Activated CD4-positive, alpha-beta T cell treated with anti-CD3 and anti-CD28 coated beads, Interleukin-2, amount 50 U/mL, for 16 hours (primary cell): ENCODE measurements around the gene OMP.
"Not testable (repeated sequence)": the region's sequence is repeated elsewhere in the genome, so short reads cannot be mapped to it uniquely, and the experiment has no call there.

Experiments used
- DNase-seq: peaks from one replicate; pipeline ENCODE4 v3.0.0-alpha.2; 2020

The OMP gene

GRCh38 chr11:77088236-77089003 is 14.2 kb upstream of the OMP start:
- DNase-seq = no peak

- no peak for DNase-seq
Observed at GRCh38 chr11:77089004-77089545, 13.6 kb upstream of the OMP start.

- no peak for DNase-seq
Observed at GRCh38 chr11:77090046-77090372, 12.6 kb upstream of the OMP start.

GRCh38 chr11:77090373-77091111 is 12.1 kb upstream of the OMP start:
- no peak for DNase-seq

DNA sequence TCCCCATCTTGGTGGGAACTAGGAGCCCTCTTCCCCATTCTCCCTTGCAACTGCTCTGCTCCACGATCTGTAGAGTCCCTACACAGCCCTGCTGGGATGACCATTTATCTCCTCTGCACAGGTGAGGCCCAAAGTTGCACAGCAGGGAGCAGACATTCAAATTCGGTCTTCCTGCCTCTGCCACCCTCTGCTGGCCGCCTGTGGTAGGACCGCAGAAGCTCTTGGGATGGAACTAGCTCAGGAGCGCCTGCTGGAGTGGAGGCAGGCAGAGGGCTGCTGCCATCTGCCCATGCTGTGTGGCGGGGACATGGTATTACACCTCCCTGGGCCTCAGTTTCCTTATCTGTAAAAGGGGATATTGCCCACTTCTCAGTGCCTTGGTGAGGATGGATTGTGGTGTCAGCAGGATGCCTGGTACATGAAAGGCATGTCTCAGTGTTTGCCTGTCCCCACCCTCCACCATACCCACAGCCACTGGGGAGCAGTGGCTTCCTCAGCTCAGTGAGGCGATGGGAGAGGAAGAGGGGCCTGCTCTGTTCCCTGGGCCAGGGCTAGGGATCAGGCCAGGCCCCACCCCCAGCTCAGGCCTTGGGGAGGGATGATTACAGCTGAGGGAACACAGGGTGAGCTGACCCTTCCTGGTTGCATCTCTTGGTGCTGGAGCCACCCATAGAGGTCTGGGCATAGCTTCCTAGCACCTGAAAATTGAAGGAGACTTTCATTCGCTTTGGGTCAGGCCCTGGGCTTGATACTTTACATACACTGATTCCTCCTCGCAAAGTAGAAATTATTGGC is 11.3 kb upstream of the OMP start:
- peak; percentile 78 for DNase-seq

DNA sequence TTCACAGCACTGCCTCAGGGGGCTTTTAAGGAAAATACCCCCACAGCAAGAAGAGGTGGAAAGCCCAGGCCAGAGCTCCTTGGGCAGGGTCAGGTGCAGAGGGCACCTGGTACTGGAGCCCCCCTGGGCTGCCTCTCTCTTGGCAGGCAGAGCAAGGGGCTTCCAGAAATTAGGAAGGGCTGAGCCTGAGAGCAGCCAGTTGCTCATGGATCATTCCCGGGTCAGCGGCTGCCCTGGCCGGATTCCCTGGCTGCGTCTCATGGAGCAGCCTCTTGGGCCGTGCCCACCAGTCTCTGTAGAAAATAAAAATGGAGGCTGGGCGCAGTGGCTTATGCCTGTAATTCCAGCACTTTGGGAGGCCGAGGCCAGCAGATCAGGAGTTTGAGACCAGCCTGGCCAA is 10.3 kb upstream of the OMP start:
- no peak for DNase-seq

DNA sequence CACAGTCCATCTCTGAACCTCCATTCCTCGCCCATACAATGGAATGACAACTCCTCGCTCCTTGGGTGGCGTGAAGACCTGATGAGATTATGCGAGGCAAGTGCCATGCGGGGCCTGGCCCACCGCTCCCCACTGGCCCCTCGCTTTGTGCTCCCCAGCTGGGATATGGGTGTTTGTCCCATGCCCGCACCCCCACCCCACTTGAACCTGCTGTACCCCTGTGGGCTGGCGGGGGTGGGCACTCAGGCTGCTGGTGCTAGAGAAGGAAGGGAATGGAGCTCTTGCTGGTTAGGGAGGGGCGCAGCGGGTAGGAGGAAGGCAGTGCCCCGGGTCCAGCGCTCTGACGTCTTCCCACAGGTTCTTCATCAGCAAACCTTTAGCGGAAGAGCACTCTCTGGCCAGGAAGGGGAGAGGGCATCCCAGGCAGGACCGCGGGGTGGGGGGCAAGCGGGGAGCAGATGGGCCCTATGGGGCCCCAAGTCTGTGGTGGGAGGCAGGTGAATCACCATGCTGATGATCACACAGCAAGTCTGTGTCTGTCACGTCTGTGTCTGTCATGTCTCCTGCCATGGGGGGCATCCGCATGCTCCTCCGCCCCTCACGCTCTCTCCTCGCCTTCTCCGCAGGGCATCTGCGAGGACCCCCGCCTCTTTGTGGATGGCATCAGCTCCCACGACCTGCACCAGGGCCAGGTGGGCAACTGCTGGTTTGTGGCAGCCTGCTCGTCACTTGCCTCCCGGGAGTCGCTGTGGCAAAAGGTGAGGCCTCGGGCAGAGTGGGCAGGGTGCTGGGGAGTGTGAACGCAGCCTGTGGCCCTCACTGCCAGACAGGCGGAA is 9.4 kb upstream of the OMP start:
- DNase-seq = no peak

DNA sequence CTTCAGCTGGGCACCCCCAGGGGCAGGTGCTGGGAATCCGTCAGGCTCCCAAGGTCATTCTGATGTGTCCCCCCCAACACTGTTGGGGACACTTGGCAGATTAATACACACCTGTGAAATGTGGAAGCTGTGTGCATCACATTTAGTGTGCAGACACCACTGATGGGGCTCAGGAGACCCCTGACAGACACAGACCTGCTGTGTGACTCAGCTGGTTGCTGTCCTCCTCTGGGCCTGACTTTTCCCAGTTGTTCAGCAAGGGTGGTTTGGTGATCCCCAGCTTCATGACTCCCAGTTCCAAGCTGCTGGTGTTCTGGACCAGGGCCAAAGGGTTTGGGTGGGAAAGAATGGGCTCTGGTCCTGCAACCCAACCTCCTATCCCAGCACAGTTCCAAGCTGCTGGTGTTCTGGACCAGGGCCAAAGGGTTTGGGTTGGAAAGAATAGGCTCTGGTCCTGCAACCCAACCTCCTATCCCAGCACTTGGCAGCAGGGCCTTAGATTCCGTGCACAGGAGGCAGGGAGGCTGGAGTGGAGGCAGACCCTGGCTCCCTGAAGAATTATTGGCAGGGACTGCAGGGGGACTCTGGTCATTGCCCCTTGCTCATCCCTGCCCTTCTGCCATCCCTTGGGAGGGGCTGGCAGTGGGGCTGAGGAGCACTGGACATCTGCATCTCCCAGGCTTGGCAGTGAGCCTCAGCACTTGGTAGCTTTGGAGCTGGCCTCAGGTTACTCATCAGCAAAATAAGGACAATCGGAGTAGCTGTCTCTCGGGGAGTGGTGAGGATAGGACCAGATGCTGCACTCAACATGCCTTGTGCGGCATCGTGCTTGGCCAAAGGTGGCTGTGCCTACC is 8.4 kb upstream of the OMP start:
- no peak for DNase-seq

GRCh38 chr11:77094841-77095365 is 7.7 kb upstream of the OMP start:
- no peak for DNase-seq

DNA sequence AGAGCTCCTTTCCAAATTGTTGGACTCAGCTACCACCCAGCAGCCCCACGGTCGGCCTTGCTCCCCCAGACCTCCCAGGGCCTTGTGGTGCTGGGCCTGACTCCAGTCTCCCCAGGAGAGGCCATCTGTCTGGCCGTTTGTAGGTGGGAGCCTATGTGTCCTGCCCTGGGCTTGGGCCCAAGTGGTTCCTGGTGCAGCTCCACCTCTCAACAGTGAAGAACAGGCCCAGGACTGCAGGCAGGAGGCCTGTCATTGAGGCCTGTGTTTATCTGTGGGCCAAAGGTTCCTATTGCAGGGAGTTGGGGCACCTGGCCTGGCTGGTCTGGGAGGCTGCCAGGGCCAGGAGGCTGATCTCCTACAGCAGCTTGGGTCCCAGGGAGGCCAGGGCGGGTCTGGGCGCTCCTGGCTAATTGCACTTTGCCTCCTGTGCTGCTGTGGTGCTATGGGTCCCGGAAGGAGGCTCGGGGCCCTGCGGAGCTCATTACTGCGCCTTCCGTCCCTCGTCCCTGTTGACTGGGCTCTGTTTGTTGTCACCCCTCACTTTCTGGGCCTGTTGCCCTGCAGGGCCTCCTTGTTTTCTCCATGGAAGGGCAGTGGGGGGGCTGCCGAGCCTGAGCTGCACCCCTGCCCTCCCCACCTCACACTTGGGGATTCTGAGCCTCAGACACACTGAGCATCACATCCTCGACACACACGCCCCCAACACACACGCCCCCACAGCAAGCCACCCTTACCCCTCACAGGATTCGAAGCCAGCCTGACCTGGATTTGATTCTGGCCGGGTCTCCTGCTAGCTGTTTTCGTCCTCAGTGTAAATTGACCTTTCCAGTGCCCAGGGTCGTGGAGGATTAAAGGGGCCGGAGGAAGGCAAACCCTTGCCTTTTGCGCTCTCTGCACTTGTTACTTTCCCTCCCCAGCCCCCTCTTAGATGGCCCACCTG is 6.8 kb upstream of the OMP start:
- DNase-seq = no peak

DNA sequence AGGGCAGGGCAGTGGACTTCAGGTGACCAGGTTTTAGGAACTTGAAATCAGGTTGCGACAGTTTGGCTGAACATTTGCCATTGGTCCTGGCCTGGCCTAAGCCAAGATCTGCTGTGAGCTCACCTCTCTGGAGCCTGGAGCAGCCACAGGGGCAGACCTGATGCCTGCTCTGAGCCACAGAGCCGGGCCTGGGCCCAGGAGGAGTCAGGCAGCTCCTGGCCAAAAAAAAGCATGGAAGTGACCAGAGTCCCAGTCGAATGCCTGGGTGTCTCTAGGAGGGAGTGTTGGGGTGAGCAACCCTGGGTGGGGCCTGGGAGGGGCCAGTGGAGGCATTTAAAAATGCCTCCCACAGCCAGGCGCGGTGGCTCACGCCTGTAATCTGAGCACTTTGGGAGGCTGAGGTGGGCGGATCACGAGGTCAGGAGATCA is 6.0 kb upstream of the OMP start:
- DNase-seq = no peak

- not testable (repeated sequence) for DNase-seq
Observed at GRCh38 chr11:77097180-77097579, 5.5 kb upstream of the OMP start.

DNA sequence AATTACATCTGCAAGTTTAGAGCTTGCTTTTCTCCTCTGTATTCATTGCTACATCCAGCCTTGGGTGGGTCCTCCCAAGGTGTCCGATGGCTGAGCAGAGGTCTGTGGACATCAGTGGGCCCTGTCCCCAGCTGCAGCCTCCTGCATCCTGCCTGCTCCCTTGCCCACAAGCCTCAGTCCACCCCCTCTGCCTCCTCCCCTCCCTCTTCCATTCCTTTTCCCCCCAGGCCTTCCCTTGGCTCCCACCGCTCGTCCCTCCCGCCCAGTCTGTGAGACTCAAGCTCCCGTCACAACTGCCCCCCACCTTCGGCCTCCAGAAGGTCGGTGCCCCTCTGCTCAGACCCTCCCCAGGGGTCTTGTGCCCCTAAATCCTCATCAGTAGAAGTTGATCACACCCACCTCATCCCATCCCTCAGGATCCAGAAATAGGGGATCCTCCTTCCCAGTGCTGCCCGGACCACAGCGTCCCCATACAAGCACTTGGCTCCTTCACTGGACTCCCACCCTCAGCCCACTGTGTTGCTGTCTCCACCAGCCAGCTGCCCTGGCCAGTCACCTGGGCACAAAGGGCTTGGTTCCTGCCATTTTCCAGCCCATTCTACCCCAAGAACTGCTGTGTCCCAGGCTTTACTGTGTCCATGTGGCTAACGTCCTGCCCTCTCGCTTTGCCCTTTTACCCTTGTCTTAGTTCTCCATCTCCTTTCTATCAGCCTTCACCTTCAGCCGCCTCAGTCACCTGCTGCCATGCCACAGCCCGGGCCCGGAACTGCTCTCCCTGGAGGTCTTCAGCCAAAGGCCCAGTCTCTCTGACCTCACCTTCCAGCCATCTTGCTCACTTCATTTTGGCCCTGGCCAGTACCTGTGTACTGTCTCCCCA is 2.2 kb upstream of the OMP start:
- DNase-seq = no peak

DNA sequence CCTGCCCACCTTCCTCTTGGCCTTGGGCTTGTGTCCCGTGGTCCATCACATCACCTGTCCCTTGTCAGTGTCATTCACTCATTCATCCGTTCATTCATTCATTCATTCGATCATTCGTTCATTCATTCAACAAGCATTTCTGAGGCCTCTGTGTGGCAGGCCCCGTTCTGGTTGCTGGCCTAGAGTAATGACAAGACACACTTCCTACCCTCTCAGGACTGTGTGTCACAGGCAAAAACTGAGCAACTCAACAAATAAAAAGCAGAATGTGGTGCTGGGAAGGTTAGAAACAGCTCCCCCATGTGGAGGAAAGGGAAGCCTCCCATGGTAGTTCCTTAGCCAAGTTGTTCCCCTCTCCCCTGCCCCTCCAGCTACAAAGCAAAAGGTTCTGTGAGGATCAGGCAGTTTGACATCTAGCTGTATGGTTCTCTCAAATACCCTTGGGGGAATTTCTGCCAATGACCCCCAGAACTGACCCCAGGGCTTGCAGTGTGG is 1.6 kb upstream of the OMP start:
- DNase-seq = peak; percentile 13

DNA sequence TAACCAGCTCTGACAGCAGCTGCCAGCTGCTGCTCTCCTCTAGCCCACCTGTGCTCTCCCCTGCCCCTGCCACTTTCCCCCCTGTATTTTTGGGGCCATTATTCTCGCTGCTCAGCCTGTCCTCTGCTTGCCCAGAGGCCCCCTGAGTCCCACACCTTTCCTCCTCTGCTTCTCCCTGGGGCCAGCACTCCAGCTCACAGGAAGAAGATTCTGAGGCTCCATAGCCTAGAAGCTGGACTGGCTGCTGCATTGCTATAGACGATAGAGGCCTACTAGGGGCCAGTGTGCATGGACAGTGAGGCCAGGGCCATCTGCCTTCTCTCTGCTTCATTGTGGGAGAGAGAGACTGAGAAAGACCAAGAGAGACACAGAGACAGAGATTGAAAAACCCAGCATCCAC is 679 bp downstream of the OMP start:
- DNase-seq = no peak

DNA sequence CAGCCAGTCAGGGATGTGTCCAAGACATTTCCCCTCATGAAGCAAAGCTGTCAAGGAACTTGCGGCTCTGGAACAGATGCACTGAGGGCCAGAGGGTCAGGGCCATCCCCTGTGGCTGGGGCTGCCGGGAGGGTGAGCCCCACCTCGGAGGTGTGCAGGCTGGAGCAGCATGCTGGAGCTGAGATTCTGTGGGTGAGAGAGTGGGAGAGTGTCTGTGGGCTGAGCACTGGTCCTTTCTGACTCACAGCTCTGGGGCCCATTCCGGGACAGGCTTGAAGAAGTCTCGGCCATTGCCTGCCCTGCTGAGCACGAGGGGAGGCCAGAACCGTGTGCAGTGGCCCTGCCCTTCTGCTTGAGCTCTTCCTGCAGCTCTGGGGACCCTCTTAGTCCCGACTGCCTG is 2.1 kb downstream of the OMP start:
- DNase-seq = no peak

DNA sequence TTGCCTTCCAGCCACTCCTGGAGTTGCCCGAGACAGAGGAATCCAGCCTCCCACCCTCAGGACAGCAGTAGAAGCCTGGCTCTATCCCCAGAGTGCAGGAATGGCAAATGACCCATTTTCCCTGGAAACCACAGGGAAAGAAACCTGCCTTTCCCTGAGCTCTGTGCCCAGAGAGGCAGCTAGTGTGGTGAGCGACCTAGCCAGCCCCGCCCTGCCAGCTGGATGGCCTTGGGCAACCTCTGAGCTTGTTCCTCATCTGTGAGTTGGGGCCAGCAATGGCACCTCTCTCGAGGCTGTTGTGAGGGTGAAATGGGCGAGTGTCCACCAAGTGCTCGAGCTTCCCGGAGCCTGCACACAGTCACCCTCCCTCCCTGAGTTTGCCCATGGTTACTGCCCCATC is 3.7 kb downstream of the OMP start:
- DNase-seq = no peak

DNA sequence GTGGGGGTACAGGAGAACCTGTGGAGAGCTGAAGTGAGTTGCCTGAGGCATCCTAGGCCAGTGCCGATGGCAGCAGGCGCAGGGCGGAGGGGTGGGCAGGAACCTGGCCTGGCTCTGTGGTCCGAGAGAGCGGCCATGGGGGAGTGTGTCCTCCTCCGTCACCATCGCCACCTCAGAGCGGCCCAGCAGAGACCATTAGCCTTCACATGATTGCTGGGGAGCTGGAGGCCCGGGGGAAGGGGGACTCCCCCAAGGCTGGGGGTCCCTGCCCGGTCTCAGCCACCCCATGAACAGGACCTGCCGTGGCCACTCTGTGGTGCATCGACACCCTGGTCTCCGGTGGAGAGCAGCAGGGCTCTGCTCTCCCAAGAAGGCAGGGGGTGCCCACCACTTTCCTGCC is 4.1 kb downstream of the OMP start:
- no peak for DNase-seq

- no peak for DNase-seq
Observed at GRCh38 chr11:77107950-77108349, 5.3 kb downstream of the OMP start.
